NCI-H1092 treated with DMSO at 0.1 percent for 48 hours (cell line): ENCODE results near the gene LCE1E.

ENCODE experiments used
- DNase-seq: peaks from one replicate; lab custom pipeline; 2025; lab: John Stamatoyannopoulos, UW

The LCE1E gene, protein sequence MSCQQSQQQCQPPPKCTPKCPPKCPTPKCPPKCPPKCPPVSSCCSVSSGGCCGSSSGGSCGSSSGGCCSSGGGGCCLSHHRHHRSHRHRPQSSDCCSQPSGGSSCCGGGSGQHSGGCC

DNA sequence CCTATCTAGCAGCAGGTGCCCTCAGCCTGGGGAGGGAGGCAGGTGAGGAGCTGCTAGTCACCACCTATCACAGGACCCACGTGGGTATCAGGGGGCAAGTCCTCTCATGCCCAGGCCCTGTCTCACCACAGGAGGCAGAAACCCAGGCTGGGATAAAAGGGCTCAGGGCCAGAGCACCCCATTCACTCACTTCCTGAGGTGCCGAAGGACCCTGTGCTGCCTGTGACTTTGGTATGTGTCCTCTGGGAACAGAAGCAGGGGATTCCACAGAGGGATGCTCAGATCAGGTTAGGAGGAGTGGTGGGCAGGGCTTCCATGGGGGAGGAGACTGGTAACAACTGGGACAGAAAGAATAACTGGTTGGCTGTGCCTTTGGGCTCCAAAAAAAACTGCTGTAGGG is at the start of gene LCE1E:
LCE1E (plus strand) TSS at position 181 of the 400 bp plus-strand sequence. CDS start 1,043 bp downstream, outside the sequence.
- DNase-seq = no peak

DNA sequence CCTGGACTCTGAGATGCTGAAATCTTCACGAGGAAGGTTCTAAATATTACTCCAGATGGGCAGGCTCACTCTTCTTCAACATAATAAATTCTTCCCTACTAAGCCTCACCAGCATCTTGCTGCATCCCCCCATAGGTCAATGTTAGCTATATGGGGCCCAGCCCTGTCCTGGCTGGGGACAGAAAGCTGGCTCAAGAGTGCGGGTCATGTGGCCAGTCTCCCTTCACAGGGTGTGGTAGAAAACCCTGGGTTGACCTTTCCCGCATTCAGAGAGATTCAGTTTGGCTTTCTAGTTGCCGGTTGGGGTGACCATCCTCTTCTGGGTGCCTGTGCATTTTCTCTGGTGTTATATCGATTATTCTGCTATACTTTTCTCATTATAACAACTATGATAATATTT is 48.1 kb upstream of the LCE1E start:
- DNase-seq = no peak

DNA sequence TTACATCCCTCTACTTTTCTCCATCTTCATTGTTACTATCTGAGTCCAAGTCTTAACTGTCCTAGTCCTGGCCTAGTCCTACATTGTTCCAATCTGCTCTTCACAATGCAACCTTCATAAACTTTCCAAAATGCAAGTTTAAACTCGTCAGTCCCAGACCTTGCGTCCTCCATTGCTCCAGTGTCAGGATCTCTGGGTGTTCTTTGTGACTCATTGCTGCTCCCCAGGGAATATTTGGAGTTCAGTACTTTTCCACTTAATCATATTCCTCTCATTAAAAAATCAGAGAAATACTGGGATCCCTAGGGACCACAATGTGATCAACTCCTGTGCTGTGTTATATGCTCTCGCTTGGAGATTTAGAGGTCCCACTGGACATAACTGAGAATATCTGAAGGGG is 46.2 kb upstream of the LCE1E start:
- no peak for DNase-seq

DNA sequence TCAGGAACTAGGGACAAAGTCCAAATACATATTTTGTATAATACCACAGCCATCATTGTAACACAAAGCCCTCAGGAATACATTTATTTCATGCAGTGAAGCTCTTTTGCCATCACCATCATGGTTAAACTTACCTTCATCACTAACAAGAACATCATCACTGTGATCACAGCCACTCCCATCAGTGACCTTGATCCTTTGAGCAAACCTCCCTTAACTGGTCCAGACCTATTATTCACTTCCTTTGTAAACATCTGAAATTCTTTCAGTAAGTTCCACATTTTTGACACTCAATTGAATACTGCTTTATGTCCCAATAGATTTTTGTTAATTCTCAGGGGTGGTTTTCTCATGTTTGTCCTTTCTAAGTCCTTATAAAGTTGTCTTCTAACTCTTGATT is 44.4 kb upstream of the LCE1E start:
- no peak for DNase-seq

DNA sequence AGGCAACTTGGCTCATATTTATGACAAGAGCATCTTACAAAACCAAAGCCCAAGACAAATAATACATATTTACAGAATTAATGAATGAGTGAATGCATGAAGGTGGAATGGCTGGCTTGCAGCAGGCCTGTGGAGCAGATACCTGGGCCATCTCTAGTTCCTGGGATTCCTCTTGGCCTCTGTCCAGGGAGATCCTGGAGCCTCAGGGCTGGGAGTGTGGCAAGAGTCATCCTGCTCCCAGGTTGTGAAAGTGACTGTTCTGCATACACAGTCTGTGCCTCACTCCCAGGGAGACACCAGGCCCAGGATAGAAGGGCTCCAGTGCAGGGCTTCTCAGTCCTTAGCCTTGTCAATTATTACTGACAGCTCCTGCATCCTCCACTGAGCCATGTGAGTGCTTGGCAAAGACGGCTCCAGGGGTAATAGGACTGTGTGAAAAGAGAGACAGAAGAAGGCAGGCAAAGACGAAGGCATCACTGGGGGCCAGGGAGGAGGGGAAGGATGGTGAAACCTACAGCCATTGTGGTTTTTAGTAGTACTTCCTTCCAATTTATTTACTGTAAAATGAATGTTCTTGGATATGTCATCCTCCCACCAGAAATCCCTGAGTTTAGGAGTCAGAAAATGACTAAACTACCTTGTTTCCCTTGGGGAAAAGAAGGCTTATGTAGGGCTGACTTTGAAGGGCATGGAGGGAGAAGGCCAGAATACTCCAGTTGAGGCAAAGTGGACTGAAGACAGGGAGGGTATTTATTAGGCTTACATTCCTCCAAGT is 42.5 kb upstream of the LCE1E start:
- DNase-seq = no peak

DNA sequence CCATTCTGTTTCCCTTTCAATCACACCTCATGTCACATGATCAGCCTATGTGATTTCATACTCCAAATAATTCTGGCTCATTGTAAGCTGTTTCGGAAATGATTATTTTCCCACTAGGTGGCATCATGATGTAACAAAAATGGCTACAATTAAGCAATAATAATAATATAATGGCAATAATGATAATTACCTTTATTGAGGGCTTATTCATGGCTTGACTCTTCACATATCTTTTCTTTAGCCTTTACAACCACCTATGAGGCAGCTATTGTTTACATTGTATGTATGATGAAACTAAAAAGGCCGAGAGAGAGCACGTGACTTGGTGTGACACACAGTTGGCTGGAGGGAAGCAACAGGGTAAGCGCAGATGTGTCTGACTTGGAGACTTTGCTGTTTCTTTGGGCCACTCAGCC is 40.8 kb upstream of the LCE1E start:
- no peak for DNase-seq

DNA sequence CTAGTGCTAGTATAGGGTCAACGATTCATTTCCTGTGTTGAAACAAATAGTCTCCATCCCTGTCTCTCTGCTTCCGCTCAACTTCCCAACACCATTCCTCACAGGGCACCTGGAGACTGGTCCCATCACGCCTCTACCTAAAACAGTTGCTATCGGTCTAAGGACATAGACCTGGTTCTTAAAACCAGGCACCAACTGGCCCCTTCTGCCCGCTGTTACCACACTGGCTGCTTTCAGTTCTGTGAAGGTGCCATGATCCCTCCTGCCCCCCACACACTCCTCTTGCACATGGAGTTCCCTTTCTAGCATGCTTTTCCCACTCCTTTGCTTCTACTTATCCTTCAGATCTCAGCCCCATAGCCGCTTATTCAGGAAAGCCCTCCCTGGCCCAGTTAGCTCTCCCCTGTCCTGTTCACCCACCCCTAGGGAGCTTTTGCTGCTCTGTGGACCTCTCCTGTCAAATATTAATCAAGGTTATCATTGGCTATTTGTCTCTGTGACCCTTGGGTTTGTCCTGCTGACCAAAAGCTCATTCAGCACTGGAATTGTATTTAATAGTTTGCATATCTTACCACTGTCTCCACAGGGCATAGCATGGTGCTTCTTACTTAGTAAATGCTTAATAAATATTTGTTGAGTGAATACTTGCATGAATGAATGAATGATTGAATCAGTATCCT is 40.2 kb upstream of the LCE1E start:
- DNase-seq = no peak

DNA sequence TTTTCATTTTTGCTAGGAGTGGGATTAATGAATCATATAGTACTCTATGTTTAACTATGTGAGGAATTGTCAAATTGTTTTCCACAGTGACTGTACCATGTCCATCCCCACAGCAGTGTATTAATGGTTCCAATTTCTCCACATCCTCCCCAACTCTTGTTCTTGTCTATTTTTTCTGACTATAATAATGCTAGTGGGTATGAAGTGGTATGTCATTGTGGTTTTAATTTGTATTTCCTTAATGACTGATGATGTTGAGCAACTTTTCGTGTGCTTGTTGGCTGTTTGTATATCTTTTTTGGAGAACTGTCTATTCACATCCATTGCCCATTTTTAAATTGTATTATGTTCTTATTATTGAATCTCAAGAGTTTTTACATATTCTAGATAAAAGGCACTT is 38.2 kb upstream of the LCE1E start:
- no peak for DNase-seq

DNA sequence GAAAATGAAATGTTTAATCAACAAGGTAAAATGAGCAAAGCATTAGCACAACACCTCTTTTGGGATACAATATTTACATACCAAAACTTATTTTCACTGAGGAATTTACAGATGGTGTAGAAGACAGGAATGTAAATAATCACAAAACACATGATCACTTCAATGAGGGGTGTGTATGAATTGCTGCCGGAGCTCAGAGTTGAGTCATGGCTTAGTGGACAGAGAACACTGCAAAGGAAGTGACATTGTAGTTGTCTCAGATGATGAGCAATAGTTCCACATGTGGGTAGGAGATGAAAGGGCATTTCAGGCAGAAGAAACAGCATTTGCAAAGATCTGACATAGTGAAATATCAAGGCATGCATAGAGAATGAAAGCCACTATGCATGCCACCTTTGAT is 33.8 kb upstream of the LCE1E start:
- no peak for DNase-seq

DNA sequence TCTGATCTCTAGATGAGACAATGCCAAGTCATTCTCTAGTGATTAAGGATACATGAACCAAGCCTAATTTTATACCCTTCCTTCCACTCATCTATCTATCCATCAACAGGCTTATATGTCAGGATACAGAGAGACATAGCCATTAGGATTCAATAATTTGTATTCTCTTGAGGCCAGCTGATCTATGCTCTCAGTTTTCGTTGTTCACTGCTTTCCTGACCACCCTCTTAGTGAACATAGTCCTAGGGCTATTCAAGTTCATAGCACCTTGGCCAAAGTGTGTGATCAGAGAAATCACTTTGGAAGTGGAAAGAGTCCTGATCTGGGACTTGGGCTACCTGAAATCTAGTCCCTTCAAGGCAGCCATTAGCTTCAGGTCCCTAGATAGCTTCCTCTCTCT is 32.5 kb upstream of the LCE1E start:
- DNase-seq = no peak

DNA sequence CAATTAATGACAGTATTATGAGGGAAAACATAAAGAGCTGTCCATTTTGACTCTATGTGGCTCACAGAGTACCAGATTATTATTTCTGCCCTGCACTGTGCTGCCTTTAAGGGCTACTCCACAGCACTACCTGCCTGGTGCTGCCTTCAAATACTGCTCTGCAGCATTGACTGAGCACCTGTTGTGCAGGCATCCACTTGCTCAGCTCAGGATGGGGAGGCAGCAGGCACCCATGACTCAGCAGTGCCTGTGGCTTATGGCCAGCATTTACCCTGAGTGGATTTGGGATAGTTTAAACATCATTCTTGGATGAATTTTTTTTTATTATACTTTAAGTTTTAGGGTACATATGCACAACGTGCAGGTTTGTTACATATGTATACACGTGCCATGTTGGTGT is 29.2 kb upstream of the LCE1E start:
- no peak for DNase-seq

DNA sequence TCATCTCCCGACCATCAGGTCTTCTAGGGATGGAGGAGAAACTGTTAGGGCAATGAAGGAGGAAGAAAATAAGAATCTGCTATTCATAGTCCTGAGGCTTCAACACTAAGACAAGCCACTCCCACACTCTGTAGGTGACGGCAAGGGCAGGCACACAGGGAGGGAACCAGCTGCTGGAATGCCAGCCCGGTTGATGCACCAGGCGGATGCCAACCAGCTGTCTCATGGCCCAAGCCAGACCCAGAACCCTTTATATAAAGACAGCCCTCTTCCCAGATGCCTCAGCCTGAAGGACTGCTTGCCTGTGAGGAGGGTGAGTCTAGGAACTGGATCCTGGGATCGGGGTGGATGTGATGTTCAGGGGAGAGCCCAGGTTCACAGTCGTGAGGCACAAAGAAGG is 28.3 kb upstream of the LCE1E start, which contains the start of gene KPRP:
KPRP (plus strand) TSS at position 279 of the 400 bp plus-strand sequence. CDS start 1,564 bp downstream, outside the sequence.
- DNase-seq = no peak

DNA sequence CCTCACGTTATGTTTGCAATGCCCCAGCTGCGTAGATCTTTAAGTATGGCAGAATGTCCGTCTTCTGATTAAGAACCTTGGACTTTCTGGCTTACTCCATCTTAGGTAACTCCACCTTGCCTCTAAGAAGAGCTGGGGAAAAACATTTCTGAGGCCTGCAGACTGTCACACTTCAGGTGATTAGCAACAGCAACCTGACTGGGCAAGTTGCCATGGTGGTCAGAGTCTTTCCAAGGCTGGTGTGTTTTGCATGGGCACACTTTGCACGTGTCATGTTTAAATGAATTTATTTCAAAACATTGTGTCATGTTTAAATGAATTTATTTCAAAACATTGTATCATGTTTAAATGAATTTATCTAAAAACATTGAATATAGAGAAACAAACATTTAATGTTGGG is 27.4 kb upstream of the LCE1E start:
- no peak for DNase-seq

DNA sequence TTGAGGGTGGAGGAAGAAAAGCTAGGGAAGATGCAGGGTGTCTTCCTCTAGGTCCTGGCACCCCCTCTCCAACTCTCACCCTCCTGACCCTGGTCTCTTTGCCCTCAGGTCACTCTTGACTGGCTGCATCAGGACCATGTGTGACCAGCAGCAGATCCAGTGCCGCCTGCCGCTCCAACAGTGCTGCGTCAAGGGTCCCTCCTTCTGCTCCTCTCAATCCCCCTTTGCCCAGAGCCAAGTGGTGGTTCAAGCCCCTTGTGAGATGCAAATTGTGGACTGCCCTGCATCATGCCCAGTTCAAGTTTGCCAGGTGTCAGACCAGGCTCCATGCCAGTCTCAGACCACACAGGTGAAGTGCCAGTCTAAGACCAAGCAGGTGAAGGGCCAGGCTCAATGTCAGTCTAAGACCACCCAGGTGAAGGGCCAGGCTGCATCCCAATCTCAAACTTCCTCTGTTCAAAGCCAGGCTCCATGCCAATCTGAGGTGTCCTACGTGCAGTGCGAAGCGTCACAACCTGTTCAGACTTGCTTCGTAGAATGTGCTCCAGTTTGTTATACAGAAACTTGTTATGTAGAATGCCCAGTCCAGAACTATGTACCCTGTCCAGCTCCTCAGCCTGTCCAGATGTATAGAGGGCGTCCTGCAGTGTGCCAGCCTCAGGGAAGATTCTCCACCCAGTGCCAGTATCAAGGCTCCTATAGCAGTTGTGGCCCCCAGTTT is 26.4 kb upstream of the LCE1E start:
- DNase-seq = no peak

DNA sequence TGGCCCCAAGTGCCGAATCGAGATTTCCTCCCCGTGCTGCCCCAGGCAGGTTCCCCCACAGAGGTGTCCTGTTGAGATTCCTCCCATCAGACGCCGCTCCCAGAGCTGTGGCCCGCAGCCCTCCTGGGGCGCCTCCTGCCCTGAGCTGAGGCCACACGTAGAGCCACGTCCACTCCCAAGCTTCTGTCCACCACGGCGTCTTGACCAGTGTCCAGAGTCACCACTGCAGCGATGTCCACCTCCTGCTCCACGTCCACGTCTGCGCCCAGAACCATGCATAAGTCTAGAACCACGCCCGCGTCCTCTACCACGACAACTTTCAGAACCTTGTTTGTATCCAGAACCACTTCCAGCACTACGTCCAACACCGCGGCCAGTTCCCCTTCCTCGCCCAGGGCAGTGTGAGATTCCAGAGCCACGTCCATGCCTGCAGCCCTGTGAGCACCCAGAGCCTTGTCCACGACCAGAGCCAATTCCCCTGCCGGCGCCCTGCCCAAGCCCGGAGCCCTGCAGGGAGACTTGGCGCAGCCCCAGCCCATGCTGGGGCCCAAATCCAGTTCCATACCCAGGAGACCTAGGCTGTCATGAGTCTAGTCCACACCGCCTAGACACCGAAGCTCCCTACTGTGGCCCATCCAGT is 25.4 kb upstream of the LCE1E start:
- no peak for DNase-seq

DNA sequence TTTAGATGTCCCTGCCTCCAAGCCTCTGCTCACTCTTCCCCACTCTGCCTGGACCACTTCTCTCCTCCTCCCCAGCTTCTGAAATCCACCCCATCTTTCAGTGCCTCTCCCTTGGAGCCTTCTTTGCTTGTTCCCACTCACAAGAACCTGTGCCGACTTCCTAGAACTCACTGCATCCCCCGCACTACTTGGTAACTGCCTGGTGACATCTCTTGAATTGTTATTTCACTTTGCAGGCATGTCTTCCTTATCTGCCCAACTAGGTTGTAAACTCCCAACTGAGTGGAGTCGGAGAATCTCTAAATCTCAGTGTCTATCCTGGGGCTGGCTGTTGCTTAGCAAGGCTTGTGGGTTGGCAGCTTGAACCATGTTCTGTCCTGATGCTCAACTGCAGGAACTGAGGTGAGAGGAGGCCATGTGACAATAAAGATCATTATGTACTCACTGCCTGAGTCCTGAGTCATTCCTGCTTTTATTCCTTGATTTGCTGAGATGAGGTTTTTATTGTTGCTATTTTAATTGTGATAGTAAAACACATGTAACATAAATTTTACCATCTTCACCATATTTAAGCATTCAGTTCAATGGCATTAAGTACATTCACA is 24.3 kb upstream of the LCE1E start:
- DNase-seq = no peak

DNA sequence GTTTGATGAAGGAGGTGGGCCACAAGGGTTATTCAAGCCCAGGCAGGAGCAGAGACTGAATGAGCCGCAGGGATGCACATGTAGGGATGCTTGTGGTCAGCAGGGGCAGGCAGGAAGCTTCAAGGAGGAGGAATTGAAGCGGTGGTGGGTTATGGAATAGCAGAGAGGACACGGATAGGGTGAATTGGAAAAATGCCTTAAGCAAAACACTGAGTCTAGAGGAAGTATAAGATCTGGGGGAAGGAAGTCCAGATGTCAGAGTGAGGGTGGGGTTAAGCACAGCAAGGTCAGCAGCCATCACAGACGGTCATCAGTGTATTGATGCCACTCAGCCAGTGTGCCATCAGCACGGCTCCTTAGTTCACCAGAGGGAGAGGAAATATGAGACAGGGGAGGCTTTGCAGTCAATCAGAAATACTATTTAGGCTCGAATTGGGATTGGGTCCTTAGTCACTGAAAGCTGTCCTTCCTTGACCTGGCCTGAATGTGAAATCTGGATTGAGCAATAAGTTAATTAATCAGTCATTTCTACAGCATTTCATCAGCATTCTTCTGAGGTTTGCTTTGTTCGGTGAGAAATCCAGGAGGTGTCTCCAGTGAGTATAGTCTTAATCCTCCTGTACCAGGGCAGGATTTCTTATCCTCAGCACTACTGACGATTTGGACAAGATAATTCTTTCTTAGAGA is 17.1 kb upstream of the LCE1E start:
- DNase-seq = no peak

DNA sequence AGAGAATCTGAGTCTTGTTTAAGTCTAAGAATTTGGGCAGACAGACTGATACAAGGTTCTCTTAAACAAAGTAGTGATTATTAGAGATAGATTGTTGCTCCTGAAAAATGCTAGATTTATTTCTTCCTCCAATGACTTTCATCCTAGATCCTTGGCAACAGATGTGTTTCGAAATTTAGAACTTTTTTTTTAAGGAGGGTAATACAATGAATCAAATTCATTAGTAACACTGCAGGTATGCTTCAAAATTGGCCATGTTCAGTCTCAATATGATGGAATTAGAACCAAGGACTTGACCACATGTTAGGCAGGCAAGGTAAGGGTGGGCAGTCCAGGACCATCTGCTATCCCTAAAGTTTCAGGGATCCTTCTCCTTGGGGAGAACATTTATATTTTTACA is 15.6 kb upstream of the LCE1E start:
- no peak for DNase-seq

DNA sequence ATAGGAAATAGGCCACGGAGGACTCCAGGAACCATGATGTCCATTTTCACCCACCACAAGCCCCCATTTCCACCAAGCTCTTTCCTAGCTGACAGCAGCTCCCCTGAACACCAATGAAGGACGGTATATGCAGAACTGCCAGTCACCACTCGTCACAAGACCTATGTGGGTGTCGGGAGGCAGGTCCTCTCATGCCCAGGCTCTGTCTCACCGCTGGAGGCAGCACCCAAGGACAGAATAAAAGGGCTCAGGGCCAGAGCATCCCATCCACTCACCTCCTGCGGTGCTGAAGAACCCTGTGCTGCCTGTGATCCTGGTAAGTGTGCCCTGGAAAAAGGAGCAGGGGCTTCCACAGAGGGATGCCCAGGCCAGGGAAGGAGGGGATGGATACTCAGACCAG is 11.2 kb upstream of the LCE1E start, which contains the start of gene LCE1F:
LCE1F (plus strand) TSS at position 266 of the 400 bp plus-strand sequence. CDS start 1,232 bp downstream, outside the sequence.
- no peak for DNase-seq

DNA sequence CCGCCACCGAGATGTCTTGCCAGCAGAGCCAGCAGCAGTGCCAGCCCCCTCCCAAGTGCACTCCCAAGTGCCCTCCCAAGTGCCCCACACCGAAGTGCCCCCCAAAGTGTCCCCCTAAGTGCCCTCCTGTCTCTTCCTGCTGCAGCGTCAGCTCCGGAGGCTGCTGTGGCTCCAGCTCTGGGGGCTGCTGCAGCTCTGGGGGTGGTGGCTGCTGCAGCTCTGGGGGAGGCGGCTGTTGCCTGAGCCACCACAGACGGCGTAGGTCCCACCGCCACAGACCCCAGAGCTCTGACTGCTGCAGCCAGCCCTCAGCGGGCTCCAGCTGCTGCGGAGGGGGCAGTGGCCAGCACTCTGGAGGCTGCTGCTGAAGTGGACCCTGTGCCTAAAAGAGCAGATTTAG is 9.7 kb upstream of the LCE1E start:
- DNase-seq = no peak
